ENCODE results near the gene LIAS. TPM values are rescaled to one million over a fixed set of nuclear protein-coding genes. Genes with fewer than 3 reads are reported as not detected.

The LIAS gene
- total and polyA plus RNA-seq, 4 donors, result 7.1 to 9.7 (median 9.5) TPM

DNA sequence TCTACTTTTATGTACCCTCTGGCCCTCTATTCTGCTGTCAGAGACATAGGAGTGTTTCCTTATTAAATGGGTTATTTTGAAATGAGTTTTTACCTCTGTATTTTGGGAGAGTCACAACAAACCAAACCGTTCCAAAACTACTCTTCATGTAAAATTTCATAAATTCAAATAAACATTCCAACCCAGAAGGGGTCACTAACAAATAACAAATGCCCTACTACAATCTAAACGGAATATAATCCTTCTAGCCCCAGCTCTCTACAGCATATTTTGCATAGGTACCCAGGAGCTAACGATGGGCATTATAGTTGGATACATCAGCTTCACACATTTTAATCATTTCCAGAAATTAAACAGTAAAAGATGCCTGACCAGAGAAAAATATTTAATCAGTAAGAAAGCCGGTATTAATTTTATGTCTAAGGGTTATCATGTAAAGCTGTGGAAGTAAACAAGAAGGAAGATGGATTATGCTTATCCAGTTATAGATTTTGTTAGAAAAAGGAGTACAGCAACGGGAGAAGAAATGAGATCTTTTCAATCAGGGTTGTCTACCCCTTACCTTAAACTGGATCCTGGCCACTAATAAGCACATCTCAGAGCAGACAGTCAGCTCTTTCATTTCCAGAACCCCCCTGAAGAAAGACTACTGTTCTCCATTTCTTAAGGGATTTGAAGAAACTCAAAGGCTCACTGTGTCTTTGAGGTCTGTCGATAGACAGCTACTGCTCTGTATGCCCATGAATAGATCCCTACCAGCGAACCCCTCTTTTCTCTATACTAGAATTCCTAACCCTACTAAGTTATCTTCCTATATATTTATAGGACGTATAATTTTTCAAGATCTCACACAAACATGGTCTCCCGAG lies 67.2 kb downstream of the LIAS start:
- H3K4me1 ChIP-seq (ENCODE audit: control insufficient read depth in 4 of 4, insufficient read depth in 4 of 4, low read length in 3 of 4), result peaks cover 0 to 51% (median 18%) of the 10 kb centered on the region in 4 donors
- TF ChIP-seq MAX (IDR thresholded peaks at IDR 0.05) (no peak), ATF3 (IDR thresholded peaks at IDR 0.05) (no peak), NR2F2 (IDR thresholded peaks at IDR 0.05) (no peak), FOXA2 (IDR thresholded peaks at IDR 0.05) (no peak), HNF4G (IDR thresholded peaks at IDR 0.05) (no peak), RAD21 (IDR thresholded peaks at IDR 0.05) (no peak), SP1 (IDR thresholded peaks at IDR 0.05) (no peak), EGR1 (IDR thresholded peaks at IDR 0.05; ENCODE audit: low read depth in 2 of 2) (no peak), RXRA (IDR thresholded peaks at IDR 0.05) (no peak), TAF1 (conservative IDR thresholded peaks at IDR 0.05) (no peak), YY1 (IDR thresholded peaks at IDR 0.05) (no peak), ZBTB33 (IDR thresholded peaks at IDR 0.05) (no peak), GABPA (IDR thresholded peaks at IDR 0.05 in 1 of 2, conservative IDR thresholded peaks at IDR 0.05 in 1 of 2) (no peak), FOXA1 (IDR thresholded peaks at IDR 0.05) (no peak), HNF4A (conservative IDR thresholded peaks at IDR 0.05) (no peak)

GRCh38 chr4:39526765-39527295 lies 68.0 kb downstream of the LIAS start:
- WGBS, result under 1% methylated on average over 33 of the region's 33 CpGs
- H3K4me1 ChIP-seq (ENCODE audit: control insufficient read depth in 4 of 4, insufficient read depth in 4 of 4, low read length in 3 of 4), result peaks cover 0 to 51% (median 17%) of the 10 kb centered on the region in 4 donors

More for the DNA sequence above, 67.2 kb downstream of the LIAS start:
- DNase-seq (ENCODE audit: low spot score), result no peak
- peaks cover 0 to 2% (median 2%) of the 10 kb centered on the region in 4 donors for H3K36me3 ChIP-seq (ENCODE audit: control insufficient read depth in 4 of 4, insufficient read depth in 3 of 4, low read depth in 1 of 4, low read length in 3 of 4)
- WGBS, result 10% methylated on average over 9 of the region's 9 CpGs
- H3K27me3 ChIP-seq (ENCODE audit: control insufficient read depth in 4 of 4, insufficient read depth in 4 of 4, low read length in 3 of 4), result no peaks in the 10 kb centered on the region
- peak overlapping the region; percentile 95 to 96 for H3K27ac ChIP-seq (ENCODE audit: low read depth in 1 of 2, low read length in 2 of 2)
- H3K4me3 ChIP-seq (ENCODE audit: low read depth in 1 of 3, low read length in 3 of 3), result peak overlapping the region; percentile 87 to 95 (median 95)
- H3K9me3 ChIP-seq (ENCODE audit: control insufficient read depth in 4 of 4, low read length in 3 of 4), result no peaks in the 10 kb centered on the region
- peak overlapping the region; percentile 97 to 98 for H3K9ac ChIP-seq (ENCODE audit: low read depth in 1 of 2, low read length in 2 of 2)

More at GRCh38 chr4:39526765-39527295, 68.0 kb downstream of the LIAS start:
- peak overlapping the region; percentile 97 to 98 for H3K9ac ChIP-seq (ENCODE audit: low read depth in 1 of 2, low read length in 2 of 2)
- no peak for DNase-seq (ENCODE audit: low spot score)
- no peaks in the 10 kb centered on the region for H3K27me3 ChIP-seq (ENCODE audit: control insufficient read depth in 4 of 4, insufficient read depth in 4 of 4, low read length in 3 of 4)
- no peaks in the 10 kb centered on the region for H3K9me3 ChIP-seq (ENCODE audit: control insufficient read depth in 4 of 4, low read length in 3 of 4)
- H3K4me3 ChIP-seq (ENCODE audit: low read depth in 1 of 3, low read length in 3 of 3), result peak overlapping the region; percentile 87 to 95 (median 95)
- H3K36me3 ChIP-seq (ENCODE audit: control insufficient read depth in 4 of 4, insufficient read depth in 3 of 4, low read depth in 1 of 4, low read length in 3 of 4), result peaks cover 0 to 2% (median 1%) of the 10 kb centered on the region in 4 donors
- TF ChIP-seq ZBTB33 (IDR thresholded peaks at IDR 0.05) (no peak), NR2F2 (IDR thresholded peaks at IDR 0.05) (no peak), FOXA1 (IDR thresholded peaks at IDR 0.05) (no peak), ATF3 (IDR thresholded peaks at IDR 0.05) (no peak), FOXA2 (IDR thresholded peaks at IDR 0.05) (no peak), HNF4G (IDR thresholded peaks at IDR 0.05) (no peak), TAF1 (conservative IDR thresholded peaks at IDR 0.05) (no peak), YY1 (IDR thresholded peaks at IDR 0.05) (no peak), RAD21 (IDR thresholded peaks at IDR 0.05) (no peak), MAX (IDR thresholded peaks at IDR 0.05) (no peak), GABPA (IDR thresholded peaks at IDR 0.05 in 1 of 2, conservative IDR thresholded peaks at IDR 0.05 in 1 of 2) (no peak), JUND (IDR thresholded peaks at IDR 0.05) (no peak)
- TF ChIP-seq, protein P1, sequence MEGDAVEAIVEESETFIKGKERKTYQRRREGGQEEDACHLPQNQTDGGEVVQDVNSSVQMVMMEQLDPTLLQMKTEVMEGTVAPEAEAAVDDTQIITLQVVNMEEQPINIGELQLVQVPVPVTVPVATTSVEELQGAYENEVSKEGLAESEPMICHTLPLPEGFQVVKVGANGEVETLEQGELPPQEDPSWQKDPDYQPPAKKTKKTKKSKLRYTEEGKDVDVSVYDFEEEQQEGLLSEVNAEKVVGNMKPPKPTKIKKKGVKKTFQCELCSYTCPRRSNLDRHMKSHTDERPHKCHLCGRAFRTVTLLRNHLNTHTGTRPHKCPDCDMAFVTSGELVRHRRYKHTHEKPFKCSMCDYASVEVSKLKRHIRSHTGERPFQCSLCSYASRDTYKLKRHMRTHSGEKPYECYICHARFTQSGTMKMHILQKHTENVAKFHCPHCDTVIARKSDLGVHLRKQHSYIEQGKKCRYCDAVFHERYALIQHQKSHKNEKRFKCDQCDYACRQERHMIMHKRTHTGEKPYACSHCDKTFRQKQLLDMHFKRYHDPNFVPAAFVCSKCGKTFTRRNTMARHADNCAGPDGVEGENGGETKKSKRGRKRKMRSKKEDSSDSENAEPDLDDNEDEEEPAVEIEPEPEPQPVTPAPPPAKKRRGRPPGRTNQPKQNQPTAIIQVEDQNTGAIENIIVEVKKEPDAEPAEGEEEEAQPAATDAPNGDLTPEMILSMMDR (IDR thresholded peaks at IDR 0.05; ENCODE audit: low read depth, low read length, missing input control), result no peak
- H3K27ac ChIP-seq (ENCODE audit: low read depth in 1 of 2, low read length in 2 of 2), result peak overlapping the region; percentile 95 to 96
